ENCODE data around the gene SMAD2.
"Not testable (repeated sequence)": the region's sequence is repeated elsewhere in the genome, so short reads cannot be mapped to it uniquely, and the experiment has no call there.

SMAD2 gene

DNA sequence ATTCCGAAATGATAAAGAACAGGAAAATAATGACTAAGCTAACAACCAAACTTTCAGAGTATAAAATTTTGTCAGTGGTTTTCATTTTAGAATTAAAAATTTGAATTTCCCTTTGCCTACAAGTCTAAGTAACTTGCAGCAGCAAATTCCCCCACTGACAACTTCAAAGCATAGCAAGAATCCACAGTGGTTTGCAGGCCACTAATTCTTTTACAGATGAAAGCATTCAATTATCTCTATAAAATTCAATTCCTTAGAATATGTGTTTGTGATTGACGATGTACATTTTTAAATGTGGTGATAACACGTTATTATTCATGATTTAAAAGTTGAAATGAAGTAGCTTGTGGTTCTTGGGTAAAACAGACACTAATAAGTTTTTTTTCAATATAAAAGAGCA lies 100.6 kb downstream of the SMAD2 start:
- no peak for TF ChIP-seq CTBP1 (IDR thresholded peaks at IDR 0.05; ENCODE audit: borderline replicate concordance)
- no peak for TF ChIP-seq BHLHE40 (IDR thresholded peaks at IDR 0.05; ENCODE audit: borderline replicate concordance)
- TF ChIP-seq PKNOX1 (IDR thresholded peaks at IDR 0.05) = no peak
- no peak for TF ChIP-seq FOXA1 (IDR thresholded peaks at IDR 0.05)
- TF ChIP-seq ELF4 (IDR thresholded peaks at IDR 0.05) = no peak
- TF ChIP-seq HDGF (IDR thresholded peaks at IDR 0.05; ENCODE audit: borderline replicate concordance) = no peak
- TF ChIP-seq SP1 (IDR thresholded peaks at IDR 0.05) = no peak
- TF ChIP-seq SUZ12 (IDR thresholded peaks at IDR 0.05) = no peak
- ChIA-PET CTCF (no interaction called here), POLR2A (no interaction called here)
- no peak for DNase-seq (ENCODE audit: extremely low spot score)

DNA sequence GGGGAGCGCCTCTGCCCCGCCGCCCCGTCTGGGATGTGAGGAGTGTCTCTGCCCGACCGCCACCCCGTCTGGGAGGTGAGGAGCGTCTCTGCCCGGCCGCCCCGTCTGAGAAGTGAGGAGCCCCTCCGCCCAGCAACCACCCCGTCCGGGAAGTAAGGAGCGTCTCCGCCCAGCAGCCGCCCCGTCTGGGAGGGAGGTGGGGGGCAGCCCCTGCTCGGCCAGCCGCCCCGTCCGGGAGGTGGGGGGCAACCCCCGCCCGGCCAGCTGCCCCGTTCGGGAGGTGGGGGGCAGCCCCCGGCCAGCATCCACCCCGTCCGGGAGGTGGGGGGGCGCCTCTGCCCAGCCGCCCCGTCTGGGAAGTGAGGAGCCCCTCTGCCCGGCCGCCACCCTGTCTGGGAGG lies 102.4 kb downstream of the SMAD2 start:
- CTCF ChIA-PET; POLR2A ChIA-PET; DNase-seq (ENCODE audit: extremely low spot score): not testable (repeated sequence)

DNA sequence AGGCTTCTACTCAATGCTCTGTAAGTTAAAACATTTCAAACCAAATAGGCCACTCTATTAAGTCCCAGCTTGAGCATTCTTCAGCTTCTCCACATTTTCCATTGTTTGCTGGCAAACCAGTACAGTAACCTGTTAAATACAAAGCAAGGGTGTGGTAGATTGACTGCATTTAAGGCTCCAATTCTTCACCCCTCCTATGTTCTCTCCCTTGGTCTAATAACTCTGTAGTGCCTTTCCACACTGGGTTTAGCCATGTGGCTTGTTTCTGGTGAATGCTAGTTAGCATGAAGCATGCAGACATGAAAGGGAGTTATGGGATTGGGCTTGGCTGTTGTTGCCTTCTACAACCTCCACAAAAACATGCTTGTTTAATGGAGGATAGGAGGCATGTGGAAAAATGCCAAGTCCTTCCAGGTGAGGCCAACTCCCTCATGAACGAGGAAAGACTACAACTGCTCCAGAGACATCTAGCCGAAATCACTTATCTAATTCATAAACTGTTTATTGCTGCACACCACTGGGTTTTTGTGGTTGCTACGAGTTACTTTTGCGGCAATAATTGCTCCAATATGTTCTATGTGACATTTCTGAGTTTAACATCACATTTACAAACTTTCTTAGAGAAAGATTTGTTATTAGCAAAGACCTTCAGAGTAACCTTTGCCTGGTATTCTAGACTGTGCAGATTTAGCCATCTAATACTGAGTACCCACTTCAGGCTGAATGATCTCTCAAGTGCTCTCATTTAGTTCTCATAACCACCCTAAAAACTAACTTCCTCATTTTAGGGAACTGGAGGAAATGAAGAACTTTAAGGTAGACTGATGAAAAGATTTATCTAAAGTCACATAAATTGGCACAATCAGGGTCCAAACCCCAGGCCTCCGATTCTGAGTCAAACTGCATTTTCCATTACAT lies 104.0 kb downstream of the SMAD2 start:
- no peak for DNase-seq (ENCODE audit: extremely low spot score)
- TF ChIP-seq ZNF384 (IDR thresholded peaks at IDR 0.05) (no peak), SUZ12 (IDR thresholded peaks at IDR 0.05) (no peak), PKNOX1 (IDR thresholded peaks at IDR 0.05) (no peak), CTBP1 (IDR thresholded peaks at IDR 0.05; ENCODE audit: borderline replicate concordance) (no peak), BHLHE40 (IDR thresholded peaks at IDR 0.05; ENCODE audit: borderline replicate concordance) (no peak), FOXK2 (IDR thresholded peaks at IDR 0.05) (no peak), HDGF (IDR thresholded peaks at IDR 0.05; ENCODE audit: borderline replicate concordance) (no peak), SP1 (IDR thresholded peaks at IDR 0.05) (no peak), LEF1 (IDR thresholded peaks at IDR 0.05; ENCODE audit: borderline replicate concordance) (no peak)
- POLR2A ChIA-PET = no interaction called here
- CTCF ChIA-PET = no interaction called here

GRCh38 chr18:47821314-47821713 lies 109.1 kb downstream of the SMAD2 start:
- no peak for DNase-seq (ENCODE audit: extremely low spot score)
- CTCF ChIA-PET = no interaction called here
- TF ChIP-seq NFRKB (IDR thresholded peaks at IDR 0.05) (no peak), CTBP1 (IDR thresholded peaks at IDR 0.05; ENCODE audit: borderline replicate concordance) (no peak)
- POLR2A ChIA-PET = no interaction called here

GRCh38 chr18:47817795-47818077 lies 112.7 kb downstream of the SMAD2 start:
- TF ChIP-seq TARDBP (IDR thresholded peaks at IDR 0.05) = no peak
- no peak for TF ChIP-seq FOXA1 (IDR thresholded peaks at IDR 0.05)
- no peak for TF ChIP-seq ELF4 (IDR thresholded peaks at IDR 0.05)
- no peak for TF ChIP-seq L3MBTL2 (conservative IDR thresholded peaks at IDR 0.05)
- no peak for TF ChIP-seq LEF1 (IDR thresholded peaks at IDR 0.05; ENCODE audit: borderline replicate concordance)
- TF ChIP-seq CTBP1 (IDR thresholded peaks at IDR 0.05; ENCODE audit: borderline replicate concordance) = no peak
- no peak for TF ChIP-seq NFRKB (IDR thresholded peaks at IDR 0.05)
- no peak for TF ChIP-seq SUZ12 (IDR thresholded peaks at IDR 0.05)
- no peak for TF ChIP-seq BHLHE40 (IDR thresholded peaks at IDR 0.05; ENCODE audit: borderline replicate concordance)
- TF ChIP-seq HDGF (IDR thresholded peaks at IDR 0.05; ENCODE audit: borderline replicate concordance) = no peak
- POLR2A ChIA-PET = no interaction called here
- CTCF ChIA-PET = no interaction called here
- no peak for DNase-seq (ENCODE audit: extremely low spot score)

- ChIA-PET CTCF (no interaction called here), POLR2A (no interaction called here)
- TF ChIP-seq NFRKB (IDR thresholded peaks at IDR 0.05) (no peak), ELF4 (IDR thresholded peaks at IDR 0.05) (no peak), SUZ12 (IDR thresholded peaks at IDR 0.05) (no peak), ARNT (IDR thresholded peaks at IDR 0.05) (no peak)
- DNase-seq (ENCODE audit: extremely low spot score) = no peak
These were observed 113.3 kb downstream of the SMAD2 start for GRCh38 chr18:47817017-47817794.

DNA sequence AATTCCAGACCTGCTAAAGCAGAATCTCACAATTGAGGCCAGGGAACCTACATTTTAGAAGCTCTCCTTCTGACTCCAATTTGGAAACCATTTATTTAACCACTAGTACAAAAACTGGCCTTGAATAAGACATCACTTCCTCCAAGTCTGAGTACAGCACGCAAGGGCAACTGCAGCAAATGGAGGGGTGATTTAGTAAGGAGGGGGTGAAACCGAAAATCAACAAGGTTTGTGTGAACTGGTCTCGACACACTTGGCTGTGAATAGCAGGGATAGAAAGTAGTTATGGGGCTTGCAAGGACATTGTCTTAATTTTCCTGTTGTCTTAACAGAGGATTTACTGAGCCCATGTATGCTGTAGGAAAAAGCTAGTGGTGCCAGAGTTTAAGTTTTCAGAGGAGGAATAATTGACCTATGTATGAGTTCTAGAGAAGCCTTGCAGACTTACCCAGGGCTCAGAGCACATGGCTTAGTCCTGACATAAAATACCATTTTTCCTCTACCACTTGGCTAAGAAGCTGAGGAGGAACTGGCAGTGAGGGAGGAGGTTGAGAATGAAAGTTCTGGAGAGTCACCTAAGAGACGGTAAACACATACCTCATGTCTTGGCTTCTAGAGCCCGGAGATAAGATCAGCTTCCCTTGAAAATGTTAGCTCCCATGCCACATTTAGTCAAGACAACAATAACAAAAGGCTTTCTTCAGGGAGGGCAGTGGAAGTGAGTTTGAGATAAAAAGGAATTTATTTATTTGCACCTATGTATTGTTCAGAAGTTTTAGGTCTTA lies 114.8 kb downstream of the SMAD2 start:
- no peak for DNase-seq (ENCODE audit: extremely low spot score)
- ChIA-PET POLR2A (no interaction called here), CTCF (no interaction called here)
- no peak for TF ChIP-seq SP1 (IDR thresholded peaks at IDR 0.05)
- no peak for TF ChIP-seq CTBP1 (IDR thresholded peaks at IDR 0.05; ENCODE audit: borderline replicate concordance)
- no peak for TF ChIP-seq FOXK2 (IDR thresholded peaks at IDR 0.05)
- TF ChIP-seq LEF1 (IDR thresholded peaks at IDR 0.05; ENCODE audit: borderline replicate concordance) = no peak
- no peak for TF ChIP-seq NFRKB (IDR thresholded peaks at IDR 0.05)

All from HEK293T (cell line).